WTC11 (cell line): ENCODE measurements around the gene DCP1B. TPM values are rescaled to one million over a fixed set of nuclear protein-coding genes. Genes with fewer than 3 reads are reported as not detected.

Experiments
- ATAC-seq: fragments of 200-7000 bp; cut with Tn5 transposase; 2 replicates; pipeline ENCODE4 v1.10.0; 2021; ENCODE audit warnings: mild to moderate bottlenecking, moderate library complexity
- CTCF ChIA-PET: fragments of 300-600 bp; sonication (Branson Sonifier 250); formaldehyde crosslinking; loops from one replicate; lab custom pipeline; 2021; ENCODE audit warnings: antibody characterized with exemption; lab: Charles Lee
- POLR2A ChIA-PET: fragments of 350-600 bp; sonication (Branson Sonifier 250); formaldehyde crosslinking; loops from one replicate; lab custom pipeline; 2021; ENCODE audit warnings: antibody characterized with exemption; lab: Charles Lee
- DNase-seq: peaks from one replicate; pipeline ENCODE4 v3.0.0; 2021; ENCODE audit warnings: low spot score
- H3K27ac Mint-ChIP-seq: 2 replicates; pipeline ENCODE4 v1.8.0; 2021; ENCODE audit warnings: mixed read lengths
- H3K27me3 Mint-ChIP-seq: 2 replicates; pipeline ENCODE4 v1.8.0; 2021; ENCODE audit warnings: low read depth, mild to moderate bottlenecking, moderate library complexity, mixed read lengths
- H3K36me3 Mint-ChIP-seq: 2 replicates; pipeline ENCODE4 v1.8.0; 2021; ENCODE audit warnings: mixed read lengths
- H3K4me1 Mint-ChIP-seq: 2 replicates; pipeline ENCODE4 v1.8.0; 2022; ENCODE audit warnings: mixed read lengths
- H3K4me3 Mint-ChIP-seq: 2 replicates; pipeline ENCODE4 v1.8.0; 2021; ENCODE audit warnings: mild to moderate bottlenecking, moderate library complexity, mixed read lengths
- H3K9me3 Mint-ChIP-seq: 2 replicates; pipeline ENCODE4 v1.8.0; 2021; ENCODE audit warnings: mixed read lengths
- ATF3 ChIP-seq: sonication (generic); formaldehyde crosslinking; conservative IDR thresholded peaks from 2 replicates; pipeline ENCODE4 v1.8.1; 2022; ENCODE audit warnings: mild to moderate bottlenecking, missing genetic modification reagents
- CREM ChIP-seq: sonication (generic); formaldehyde crosslinking; IDR thresholded peaks from 2 replicates; pipeline ENCODE4 v1.8.1; 2022; ENCODE audit warnings: mild to moderate bottlenecking, missing genetic modification reagents, moderate library complexity
- E2F1 ChIP-seq: sonication (generic); formaldehyde crosslinking; IDR thresholded peaks from 2 replicates; pipeline ENCODE4 v1.8.0; 2022; ENCODE audit warnings: mild to moderate bottlenecking, missing genetic modification reagents
- FOXJ3 ChIP-seq: sonication (generic); formaldehyde crosslinking; IDR thresholded peaks from 2 replicates; pipeline ENCODE4 v1.9.0; 2021; ENCODE audit warnings: missing genetic modification reagents, mild to moderate bottlenecking, borderline replicate concordance
- FOXP1 ChIP-seq: sonication (generic); formaldehyde crosslinking; IDR thresholded peaks from 2 replicates; pipeline ENCODE4 v1.8.0; 2022; ENCODE audit warnings: missing genetic modification reagents, mild to moderate bottlenecking, moderate library complexity, borderline replicate concordance
- GABPB1 ChIP-seq: sonication (generic); formaldehyde crosslinking; IDR thresholded peaks from 2 replicates; pipeline ENCODE4 v1.8.1; 2023; ENCODE audit warnings: mild to moderate bottlenecking, missing genetic modification reagents
- GRHL2 ChIP-seq: fragments of 250-450 bp; sonication (Bioruptor Pico); IDR thresholded peaks from 2 replicates; pipeline ENCODE4 v1.8.0; 2022; ENCODE audit warnings: mild to moderate bottlenecking, moderate library complexity; ENCODE audit not compliant: insufficient replicate concordance, severe bottlenecking
- IRF2 ChIP-seq: sonication (generic); formaldehyde crosslinking; IDR thresholded peaks from 2 replicates; pipeline ENCODE4 v1.8.0; 2022; ENCODE audit warnings: low read depth, missing genetic modification reagents, borderline replicate concordance
- NR3C1 ChIP-seq: sonication (generic); formaldehyde crosslinking; conservative IDR thresholded peaks from 2 replicates; pipeline ENCODE4 v1.8.1; 2023; ENCODE audit warnings: low read depth, mild to moderate bottlenecking, missing genetic modification reagents
- PRDM15 ChIP-seq: sonication (generic); formaldehyde crosslinking; IDR thresholded peaks from 2 replicates; pipeline ENCODE4 v1.8.0; 2022; ENCODE audit warnings: missing genetic modification reagents
- SOX15 ChIP-seq: fragments of 250-450 bp; sonication (Bioruptor Pico); IDR thresholded peaks from 2 replicates; pipeline ENCODE4 v1.9.0; 2021; ENCODE audit warnings: mild to moderate bottlenecking
- SP1 ChIP-seq: sonication (generic); formaldehyde crosslinking; conservative IDR thresholded peaks from 2 replicates; pipeline ENCODE4 v1.8.1; 2022; ENCODE audit warnings: missing genetic modification reagents
- TCF7 ChIP-seq: sonication (generic); formaldehyde crosslinking; IDR thresholded peaks from 2 replicates; pipeline ENCODE4 v1.8.0; 2022; ENCODE audit warnings: mild to moderate bottlenecking, low read depth, missing genetic modification reagents, moderate library complexity
- TEAD1 ChIP-seq: sonication (generic); formaldehyde crosslinking; IDR thresholded peaks from 2 replicates; pipeline ENCODE4 v1.8.0; 2022; ENCODE audit warnings: mild to moderate bottlenecking, missing genetic modification reagents
- TEAD4 ChIP-seq: sonication (generic); formaldehyde crosslinking; IDR thresholded peaks from 2 replicates; pipeline ENCODE4 v1.8.0; 2022; ENCODE audit warnings: mild to moderate bottlenecking, missing genetic modification reagents
- ZBTB21 ChIP-seq: sonication (generic); formaldehyde crosslinking; IDR thresholded peaks from 2 replicates; pipeline ENCODE4 v1.8.1; 2023; ENCODE audit warnings: mild to moderate bottlenecking, missing genetic modification reagents, borderline replicate concordance
- ZMAT4 ChIP-seq: fragments of 250-450 bp; sonication (Bioruptor Pico); IDR thresholded peaks from 2 replicates; pipeline ENCODE4 v1.9.0; 2021; ENCODE audit warnings: mild to moderate bottlenecking
- ZNF263 ChIP-seq: sonication (generic); formaldehyde crosslinking; IDR thresholded peaks from 2 replicates; pipeline ENCODE4 v1.8.1; 2022; ENCODE audit warnings: low read depth, mild to moderate bottlenecking, moderate library complexity, missing genetic modification reagents
- ZNF416 ChIP-seq: fragments of 250-450 bp; sonication (Bioruptor Pico); IDR thresholded peaks from 2 replicates; pipeline ENCODE4 v1.9.0; 2021; ENCODE audit warnings: mild to moderate bottlenecking, inconsistent platforms
- total RNA-seq: library from RNA; stranded (reverse); gene quantifications from 3 replicates; pipeline ENCODE4 v1.2.3, GENCODE V29; 2021
- TF ChIP-seq, protein P1 (sequence below): fragments of 200-600 bp; IDR thresholded peaks from 2 replicates; pipeline ENCODE4 v1.8.0; 2022; ENCODE audit warnings: antibody characterized with exemption
- TF ChIP-seq, protein P2 (sequence below): sonication (generic); formaldehyde crosslinking; IDR thresholded peaks from 2 replicates; pipeline ENCODE4 v1.8.1; 2022; ENCODE audit warnings: mild to moderate bottlenecking, missing genetic modification reagents, moderate library complexity, borderline replicate concordance
- TF ChIP-seq, protein P3 (sequence below): sonication (generic); formaldehyde crosslinking; IDR thresholded peaks from 2 replicates; pipeline ENCODE4 v1.8.0; 2022; ENCODE audit warnings: mild to moderate bottlenecking, missing genetic modification reagents
- TF ChIP-seq, protein P4 (sequence below): sonication (generic); formaldehyde crosslinking; conservative IDR thresholded peaks from 2 replicates; pipeline ENCODE4 v1.8.1; 2023; ENCODE audit warnings: mild to moderate bottlenecking, low read depth, missing genetic modification reagents, moderate library complexity

DCP1B gene
- total RNA-seq, 1 experiment from 2014 or later, result 25.1 TPM

DNA sequence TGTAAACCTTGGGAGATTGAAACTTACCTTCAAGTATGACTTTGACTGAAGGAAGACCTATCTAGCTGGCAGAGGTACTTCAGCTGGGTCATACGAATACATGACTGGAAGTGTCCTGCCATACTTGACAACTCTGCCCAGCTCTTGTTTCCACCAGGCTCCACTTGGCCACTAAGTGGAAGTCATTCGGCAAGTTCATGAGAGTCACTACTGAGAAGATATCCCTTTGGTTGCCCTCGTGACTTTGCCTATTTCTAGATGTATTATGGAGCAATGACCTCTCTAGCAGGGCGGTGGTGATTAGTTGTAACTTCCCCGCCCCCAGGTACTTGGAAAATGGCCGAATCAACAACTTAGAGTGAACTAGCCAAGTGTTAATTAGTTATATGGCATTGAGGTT, 39.9 kb upstream of the DCP1B start:
- H3K36me3 Mint-ChIP-seq, result no peaks in the 10 kb centered on the region
- H3K27me3 Mint-ChIP-seq, result peaks cover 11% of the 10 kb centered on the region

DNA sequence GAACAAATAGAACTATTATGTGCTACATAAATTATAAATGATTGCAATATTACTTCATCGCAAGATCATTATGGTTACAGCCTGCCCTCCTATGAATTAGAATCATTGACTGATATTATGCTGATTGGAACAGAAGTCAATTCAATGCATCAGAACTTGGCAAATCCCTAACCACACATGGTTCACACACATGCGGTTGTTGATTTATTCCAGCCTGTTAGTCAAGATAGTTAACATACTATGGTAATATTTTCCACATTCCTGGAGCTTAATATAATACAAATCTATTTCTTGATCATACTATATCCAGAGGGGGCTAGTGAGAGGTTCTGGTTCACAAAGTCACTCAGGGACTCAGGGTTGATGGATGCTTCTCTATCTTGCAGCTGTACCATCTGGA, 38.8 kb upstream of the DCP1B start:
- H3K4me1 Mint-ChIP-seq, result no peaks in the 10 kb centered on the region
- H3K27ac Mint-ChIP-seq, result no peak overlapping the region
- H3K9me3 Mint-ChIP-seq, result no peaks in the 10 kb centered on the region
- ATAC-seq, result no peak
- no peak overlapping the region for H3K4me3 Mint-ChIP-seq
- ChIA-PET POLR2A (interaction anchor here (0.6 kb wide), 1 partner anchor 55 kb away, joined by 3 read pairs; no protein-coding TSS in a partner anchor), CTCF (interaction anchor here (0.7 to 1.0 kb wide), 2 partner anchors 241 to 438 kb away, joined by 3 read pairs; no protein-coding TSS in a partner anchor)
- H3K36me3 Mint-ChIP-seq, result no peaks in the 10 kb centered on the region
- H3K27me3 Mint-ChIP-seq, result peaks cover 11% of the 10 kb centered on the region
- DNase-seq, result no peak
- TF ChIP-seq FOXP1, result no peak
- TF ChIP-seq PRDM15 (CRISPR knock-in tag), result no peak
- TF ChIP-seq FOXJ3 (CRISPR knock-in tag), result no peak
- no peak for TF ChIP-seq ZNF263 (CRISPR knock-in tag)
- TF ChIP-seq, protein P1, sequence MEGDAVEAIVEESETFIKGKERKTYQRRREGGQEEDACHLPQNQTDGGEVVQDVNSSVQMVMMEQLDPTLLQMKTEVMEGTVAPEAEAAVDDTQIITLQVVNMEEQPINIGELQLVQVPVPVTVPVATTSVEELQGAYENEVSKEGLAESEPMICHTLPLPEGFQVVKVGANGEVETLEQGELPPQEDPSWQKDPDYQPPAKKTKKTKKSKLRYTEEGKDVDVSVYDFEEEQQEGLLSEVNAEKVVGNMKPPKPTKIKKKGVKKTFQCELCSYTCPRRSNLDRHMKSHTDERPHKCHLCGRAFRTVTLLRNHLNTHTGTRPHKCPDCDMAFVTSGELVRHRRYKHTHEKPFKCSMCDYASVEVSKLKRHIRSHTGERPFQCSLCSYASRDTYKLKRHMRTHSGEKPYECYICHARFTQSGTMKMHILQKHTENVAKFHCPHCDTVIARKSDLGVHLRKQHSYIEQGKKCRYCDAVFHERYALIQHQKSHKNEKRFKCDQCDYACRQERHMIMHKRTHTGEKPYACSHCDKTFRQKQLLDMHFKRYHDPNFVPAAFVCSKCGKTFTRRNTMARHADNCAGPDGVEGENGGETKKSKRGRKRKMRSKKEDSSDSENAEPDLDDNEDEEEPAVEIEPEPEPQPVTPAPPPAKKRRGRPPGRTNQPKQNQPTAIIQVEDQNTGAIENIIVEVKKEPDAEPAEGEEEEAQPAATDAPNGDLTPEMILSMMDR, result no peak
- TF ChIP-seq TEAD1, result no peak
- TF ChIP-seq TEAD4, result no peak
- TF ChIP-seq, protein P2, sequence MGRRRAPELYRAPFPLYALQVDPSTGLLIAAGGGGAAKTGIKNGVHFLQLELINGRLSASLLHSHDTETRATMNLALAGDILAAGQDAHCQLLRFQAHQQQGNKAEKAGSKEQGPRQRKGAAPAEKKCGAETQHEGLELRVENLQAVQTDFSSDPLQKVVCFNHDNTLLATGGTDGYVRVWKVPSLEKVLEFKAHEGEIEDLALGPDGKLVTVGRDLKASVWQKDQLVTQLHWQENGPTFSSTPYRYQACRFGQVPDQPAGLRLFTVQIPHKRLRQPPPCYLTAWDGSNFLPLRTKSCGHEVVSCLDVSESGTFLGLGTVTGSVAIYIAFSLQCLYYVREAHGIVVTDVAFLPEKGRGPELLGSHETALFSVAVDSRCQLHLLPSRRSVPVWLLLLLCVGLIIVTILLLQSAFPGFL (CRISPR knock-in tag), result no peak
- no peak for TF ChIP-seq ZNF416 (CRISPR knock-in tag)

More for the DNA sequence above, 39.9 kb upstream of the DCP1B start:
- no peak for DNase-seq
- TF ChIP-seq, protein P3, sequence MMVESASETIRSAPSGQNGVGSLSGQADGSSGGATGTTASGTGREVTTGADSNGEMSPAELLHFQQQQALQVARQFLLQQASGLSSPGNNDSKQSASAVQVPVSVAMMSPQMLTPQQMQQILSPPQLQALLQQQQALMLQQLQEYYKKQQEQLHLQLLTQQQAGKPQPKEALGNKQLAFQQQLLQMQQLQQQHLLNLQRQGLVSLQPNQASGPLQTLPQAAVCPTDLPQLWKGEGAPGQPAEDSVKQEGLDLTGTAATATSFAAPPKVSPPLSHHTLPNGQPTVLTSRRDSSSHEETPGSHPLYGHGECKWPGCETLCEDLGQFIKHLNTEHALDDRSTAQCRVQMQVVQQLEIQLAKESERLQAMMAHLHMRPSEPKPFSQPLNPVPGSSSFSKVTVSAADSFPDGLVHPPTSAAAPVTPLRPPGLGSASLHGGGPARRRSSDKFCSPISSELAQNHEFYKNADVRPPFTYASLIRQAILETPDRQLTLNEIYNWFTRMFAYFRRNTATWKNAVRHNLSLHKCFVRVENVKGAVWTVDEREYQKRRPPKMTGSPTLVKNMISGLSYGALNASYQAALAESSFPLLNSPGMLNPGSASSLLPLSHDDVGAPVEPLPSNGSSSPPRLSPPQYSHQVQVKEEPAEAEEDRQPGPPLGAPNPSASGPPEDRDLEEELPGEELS, result no peak
- TF ChIP-seq GABPB1 (CRISPR knock-in tag) (no peak), SP1 (CRISPR knock-in tag) (no peak), ZBTB21 (CRISPR knock-in tag) (no peak), ZMAT4 (CRISPR knock-in tag) (no peak), E2F1 (CRISPR knock-in tag) (no peak), SOX15 (CRISPR knock-in tag) (no peak), CREM (CRISPR knock-in tag) (no peak), IRF2 (no peak), GRHL2 (CRISPR knock-in tag) (no peak), TCF7 (CRISPR knock-in tag) (no peak), ATF3 (CRISPR knock-in tag) (no peak), NR3C1 (CRISPR knock-in tag) (no peak)
- TF ChIP-seq, protein P4, sequence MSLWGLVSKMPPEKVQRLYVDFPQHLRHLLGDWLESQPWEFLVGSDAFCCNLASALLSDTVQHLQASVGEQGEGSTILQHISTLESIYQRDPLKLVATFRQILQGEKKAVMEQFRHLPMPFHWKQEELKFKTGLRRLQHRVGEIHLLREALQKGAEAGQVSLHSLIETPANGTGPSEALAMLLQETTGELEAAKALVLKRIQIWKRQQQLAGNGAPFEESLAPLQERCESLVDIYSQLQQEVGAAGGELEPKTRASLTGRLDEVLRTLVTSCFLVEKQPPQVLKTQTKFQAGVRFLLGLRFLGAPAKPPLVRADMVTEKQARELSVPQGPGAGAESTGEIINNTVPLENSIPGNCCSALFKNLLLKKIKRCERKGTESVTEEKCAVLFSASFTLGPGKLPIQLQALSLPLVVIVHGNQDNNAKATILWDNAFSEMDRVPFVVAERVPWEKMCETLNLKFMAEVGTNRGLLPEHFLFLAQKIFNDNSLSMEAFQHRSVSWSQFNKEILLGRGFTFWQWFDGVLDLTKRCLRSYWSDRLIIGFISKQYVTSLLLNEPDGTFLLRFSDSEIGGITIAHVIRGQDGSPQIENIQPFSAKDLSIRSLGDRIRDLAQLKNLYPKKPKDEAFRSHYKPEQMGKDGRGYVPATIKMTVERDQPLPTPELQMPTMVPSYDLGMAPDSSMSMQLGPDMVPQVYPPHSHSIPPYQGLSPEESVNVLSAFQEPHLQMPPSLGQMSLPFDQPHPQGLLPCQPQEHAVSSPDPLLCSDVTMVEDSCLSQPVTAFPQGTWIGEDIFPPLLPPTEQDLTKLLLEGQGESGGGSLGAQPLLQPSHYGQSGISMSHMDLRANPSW (CRISPR knock-in tag), result no peak
- TF ChIP-seq, all 79 proteins: peak for 0
- H3K9me3 Mint-ChIP-seq, result no peaks in the 10 kb centered on the region
- no peak for ATAC-seq
- no peak overlapping the region for H3K4me3 Mint-ChIP-seq
- peaks cover 9% of the 10 kb centered on the region for H3K4me1 Mint-ChIP-seq
- ChIA-PET POLR2A (no interaction called here), CTCF (no interaction called here)
- H3K27ac Mint-ChIP-seq, result no peak overlapping the region
